DOHH2 (cell line): ENCODE measurements around the gene KIF1A.

ENCODE experiments used
- H3F3A ChIP-seq: fragments of 200-600 bp; sonication (generic), shearing (Covaris generic); 2 replicates; pipeline ENCODE4 v1.6.0; 2016; ENCODE audit warnings: antibody characterized with exemption, mild to moderate bottlenecking; ENCODE audit not compliant: control insufficient read depth, insufficient read depth
- H3K27ac ChIP-seq: fragments of 200-600 bp; sonication (generic); 2 replicates; pipeline ENCODE4 v1.5.1; 2014; ENCODE audit warnings: low read depth, mild to moderate bottlenecking, low read length, moderate library complexity
- H3K27me3 ChIP-seq: fragments of 200-600 bp; sonication (generic); 2 replicates; pipeline ENCODE4 v1.6.1; 2014; ENCODE audit warnings: mild to moderate bottlenecking, low read length, mixed read lengths; ENCODE audit not compliant: control insufficient read depth
- H3K36me3 ChIP-seq: fragments of 200-600 bp; sonication (generic); 2 replicates; pipeline ENCODE4 v1.6.1; 2014; ENCODE audit warnings: mild to moderate bottlenecking, low read length, moderate library complexity, mixed read lengths; ENCODE audit not compliant: control insufficient read depth
- H3K4me1 ChIP-seq: fragments of 200-600 bp; sonication (generic); 2 replicates; pipeline ENCODE4 v1.6.1; 2014; ENCODE audit warnings: mild to moderate bottlenecking, low read length, mixed read lengths; ENCODE audit not compliant: control insufficient read depth
- H3K4me2 ChIP-seq: fragments of 200-600 bp; sonication (generic); 2 replicates; pipeline ENCODE4 v1.6.0; 2014; ENCODE audit warnings: mild to moderate bottlenecking, low read length, moderate library complexity
- H3K4me3 ChIP-seq: fragments of 200-600 bp; sonication (generic); 2 replicates; pipeline ENCODE4 v1.5.1; 2014; ENCODE audit warnings: mild to moderate bottlenecking, low read length, mixed read lengths
- H3K79me2 ChIP-seq: fragments of 200-600 bp; sonication (generic); 2 replicates; pipeline ENCODE4 v1.6.1; 2014; ENCODE audit warnings: mild to moderate bottlenecking, low read length, mixed read lengths; ENCODE audit not compliant: control insufficient read depth
- H3K9me2 ChIP-seq: fragments of 200-600 bp; sonication (generic); replicated peaks from 2 replicates; pipeline ENCODE4 v1.6.1; 2014; ENCODE audit warnings: mild to moderate bottlenecking, low read length, mixed read lengths; ENCODE audit not compliant: control insufficient read depth
- H3K9me3 ChIP-seq: fragments of 200-600 bp; sonication (generic); 2 replicates; pipeline ENCODE4 v1.6.1; 2014; ENCODE audit warnings: antibody characterized with exemption, low read length, mixed read lengths; ENCODE audit not compliant: control insufficient read depth, insufficient read depth
- H4K20me1 ChIP-seq: fragments of 200-600 bp; sonication (generic); 2 replicates; pipeline ENCODE4 v1.6.0; 2014; ENCODE audit warnings: low read depth, mild to moderate bottlenecking, antibody characterized with exemption, low read length, moderate library complexity; ENCODE audit not compliant: control insufficient read depth, insufficient read depth
- EZH2phosphoT487 ChIP-seq: fragments of 200-600 bp; sonication (generic); IDR thresholded peaks from 2 replicates; pipeline ENCODE4 v1.6.1; 2017; ENCODE audit warnings: borderline replicate concordance, mild to moderate bottlenecking, antibody characterized with exemption, low read length, moderate library complexity, mixed read lengths
- TF ChIP-seq, protein P1 (sequence below): fragments of 200-600 bp; sonication (generic); IDR thresholded peaks from one replicate; pipeline ENCODE4 v1.5.1; 2014; ENCODE audit warnings: antibody characterized with exemption, mild to moderate bottlenecking, low read depth, low read length; ENCODE audit not compliant: poor library complexity, severe bottlenecking

The KIF1A gene

GRCh38 chr2:240792629-240793312 lies 27.2 kb downstream of the KIF1A start:
- Histone ChIP-seq H4K20me1 (no peaks in the 10 kb centered on the region), H3K9me3 (no peaks in the 10 kb centered on the region), H3K4me2 (no peak overlapping the region), H3K4me1 (no peaks in the 10 kb centered on the region), H3K27me3 (no peaks in the 10 kb centered on the region), H3K9me2 (no peaks in the 10 kb centered on the region), H3K27ac (no peak overlapping the region), H3K4me3 (no peak overlapping the region), H3K79me2 (no peaks in the 10 kb centered on the region), H3K36me3 (no peaks in the 10 kb centered on the region), H3F3A (no peaks in the 10 kb centered on the region)
- TF ChIP-seq, protein P1, sequence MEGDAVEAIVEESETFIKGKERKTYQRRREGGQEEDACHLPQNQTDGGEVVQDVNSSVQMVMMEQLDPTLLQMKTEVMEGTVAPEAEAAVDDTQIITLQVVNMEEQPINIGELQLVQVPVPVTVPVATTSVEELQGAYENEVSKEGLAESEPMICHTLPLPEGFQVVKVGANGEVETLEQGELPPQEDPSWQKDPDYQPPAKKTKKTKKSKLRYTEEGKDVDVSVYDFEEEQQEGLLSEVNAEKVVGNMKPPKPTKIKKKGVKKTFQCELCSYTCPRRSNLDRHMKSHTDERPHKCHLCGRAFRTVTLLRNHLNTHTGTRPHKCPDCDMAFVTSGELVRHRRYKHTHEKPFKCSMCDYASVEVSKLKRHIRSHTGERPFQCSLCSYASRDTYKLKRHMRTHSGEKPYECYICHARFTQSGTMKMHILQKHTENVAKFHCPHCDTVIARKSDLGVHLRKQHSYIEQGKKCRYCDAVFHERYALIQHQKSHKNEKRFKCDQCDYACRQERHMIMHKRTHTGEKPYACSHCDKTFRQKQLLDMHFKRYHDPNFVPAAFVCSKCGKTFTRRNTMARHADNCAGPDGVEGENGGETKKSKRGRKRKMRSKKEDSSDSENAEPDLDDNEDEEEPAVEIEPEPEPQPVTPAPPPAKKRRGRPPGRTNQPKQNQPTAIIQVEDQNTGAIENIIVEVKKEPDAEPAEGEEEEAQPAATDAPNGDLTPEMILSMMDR: no peak
- no peak for TF ChIP-seq EZH2phosphoT487

GRCh38 chr2:240791821-240792628 lies 28.0 kb downstream of the KIF1A start:
- H3K9me3 ChIP-seq: no peaks in the 10 kb centered on the region
- no peak overlapping the region for H3K4me3 ChIP-seq
- H3K36me3 ChIP-seq: no peaks in the 10 kb centered on the region
- no peaks in the 10 kb centered on the region for H4K20me1 ChIP-seq
- no peaks in the 10 kb centered on the region for H3F3A ChIP-seq
- H3K4me1 ChIP-seq: no peaks in the 10 kb centered on the region
- H3K27me3 ChIP-seq: no peaks in the 10 kb centered on the region
- no peaks in the 10 kb centered on the region for H3K79me2 ChIP-seq
- H3K27ac ChIP-seq: no peak overlapping the region
- H3K4me2 ChIP-seq: no peak overlapping the region
- no peak for TF ChIP-seq EZH2phosphoT487
- TF ChIP-seq, protein P1: no peak
- no peaks in the 10 kb centered on the region for H3K9me2 ChIP-seq

DNA sequence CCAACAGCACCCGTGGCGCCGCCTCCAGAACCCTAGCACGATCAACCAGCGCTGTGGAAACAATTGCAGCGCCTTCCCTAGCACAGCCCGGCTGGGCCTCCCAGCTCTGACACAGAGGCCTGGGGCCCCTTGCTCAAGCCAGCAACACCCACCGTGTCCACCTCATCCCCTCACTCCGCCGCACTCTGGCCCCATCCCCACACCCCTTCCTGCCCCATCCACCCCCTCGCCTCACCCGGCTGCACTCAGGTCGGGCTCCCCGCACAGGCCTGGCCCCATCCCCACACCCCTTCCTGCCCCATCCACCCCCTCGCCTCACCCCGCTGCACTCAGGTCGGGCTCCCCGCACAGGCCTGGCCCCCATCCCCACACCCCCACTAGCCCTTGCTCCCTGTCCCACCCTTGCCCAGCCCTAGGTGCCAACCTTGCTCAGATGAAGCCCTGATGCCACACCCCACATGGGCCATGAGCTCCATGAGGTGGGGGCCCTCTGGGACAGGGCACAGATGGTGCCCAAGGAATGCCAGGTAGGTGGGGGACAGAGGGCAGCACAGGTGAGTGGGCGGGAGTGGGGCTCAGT lies 28.7 kb downstream of the KIF1A start:
- Histone ChIP-seq H3K4me2 (no peak overlapping the region), H3K27me3 (no peaks in the 10 kb centered on the region), H3K4me3 (no peak overlapping the region), H3K9me2 (no peaks in the 10 kb centered on the region), H3K27ac (no peak overlapping the region), H3K9me3 (no peaks in the 10 kb centered on the region), H3K79me2 (no peaks in the 10 kb centered on the region), H3F3A (no peaks in the 10 kb centered on the region), H3K36me3 (no peaks in the 10 kb centered on the region), H3K4me1 (no peaks in the 10 kb centered on the region), H4K20me1 (no peaks in the 10 kb centered on the region)
- TF ChIP-seq, protein P1: no peak
- TF ChIP-seq EZH2phosphoT487: no peak
